ENCODE data around the gene SLC9A2.

The SLC9A2 gene

DNA sequence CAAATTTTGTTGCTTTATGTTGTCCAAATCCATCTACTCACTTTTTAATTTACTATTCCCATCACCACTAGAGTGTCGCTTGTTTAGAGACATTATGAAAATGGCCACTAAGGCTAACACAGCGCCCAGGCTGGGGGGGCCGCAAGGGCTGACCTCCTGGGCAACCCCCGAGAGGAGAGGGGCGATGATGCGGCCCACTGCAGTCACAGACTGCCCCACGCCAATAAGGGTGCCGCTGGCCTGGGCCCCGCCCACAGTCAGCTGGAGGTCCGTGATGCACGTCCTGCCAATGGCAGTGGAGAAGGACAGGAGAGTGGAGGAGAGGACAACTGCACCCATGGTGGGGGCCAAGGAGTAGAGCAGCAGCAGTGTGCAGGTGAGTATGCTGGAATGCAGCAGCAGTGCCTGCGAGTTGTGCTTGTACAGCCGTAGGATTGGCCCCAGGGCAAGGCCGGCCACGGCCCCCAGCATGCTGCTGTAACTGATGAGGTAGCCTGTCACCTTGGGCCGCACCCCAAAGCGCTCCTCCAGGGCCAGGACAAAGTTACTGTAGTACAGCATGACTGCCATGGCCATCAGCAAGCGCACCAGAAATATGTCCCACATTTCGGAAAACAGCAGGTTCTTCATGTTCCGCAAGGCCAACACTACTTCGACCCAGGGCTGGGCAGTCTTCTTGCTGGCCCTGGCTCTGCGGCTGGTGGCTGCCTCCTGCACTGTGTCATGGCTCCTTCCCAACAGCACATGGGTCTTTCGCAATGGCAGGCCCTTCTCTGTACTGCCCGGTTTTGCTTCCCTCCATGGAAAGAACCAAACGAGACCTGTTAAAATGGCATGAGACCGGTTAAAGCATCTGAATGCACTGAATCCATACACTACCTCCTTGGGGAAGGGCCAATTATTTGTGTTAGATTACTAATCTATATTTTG lies 99.3 kb downstream of the SLC9A2 start:
- Mint-ChIP-seq H3K36me3 (peaks cover 64% of the 10 kb centered on the region), H3K27me3 (no peaks in the 10 kb centered on the region), H3K9me3 (no peaks in the 10 kb centered on the region), H3K4me3 (no peak overlapping the region), H3K4me1 (no peaks in the 10 kb centered on the region), H3K27ac (no peak overlapping the region)
- ATAC-seq, result no peak

DNA sequence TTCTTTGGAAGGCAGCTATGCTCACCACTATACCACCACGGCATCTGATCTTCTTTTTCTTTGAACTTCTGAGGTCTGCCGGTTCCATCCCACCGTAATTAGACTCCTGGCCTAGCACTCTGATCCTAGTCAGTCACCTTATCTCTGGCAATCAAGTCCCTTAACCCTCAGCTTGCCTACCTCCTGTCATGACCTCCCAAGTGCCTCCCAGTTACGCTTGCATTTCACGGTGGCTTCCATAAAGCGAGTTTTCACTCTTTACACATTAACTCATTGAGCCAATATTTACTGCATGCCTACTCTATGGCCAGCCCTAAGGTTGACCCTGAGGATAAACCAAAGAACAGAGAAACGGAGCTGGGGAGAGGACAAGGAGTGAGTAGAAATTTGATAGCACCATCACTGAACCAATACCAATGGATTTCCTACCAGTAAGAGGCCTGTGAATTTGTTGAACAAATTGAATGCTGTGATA lies 104.7 kb downstream of the SLC9A2 start:
- Mint-ChIP-seq H3K9me3 (no peaks in the 10 kb centered on the region), H3K27me3 (no peaks in the 10 kb centered on the region), H3K27ac (no peak overlapping the region), H3K36me3 (peaks cover 92% of the 10 kb centered on the region), H3K4me3 (no peak overlapping the region), H3K4me1 (no peaks in the 10 kb centered on the region)
- ATAC-seq, result no peak

DNA sequence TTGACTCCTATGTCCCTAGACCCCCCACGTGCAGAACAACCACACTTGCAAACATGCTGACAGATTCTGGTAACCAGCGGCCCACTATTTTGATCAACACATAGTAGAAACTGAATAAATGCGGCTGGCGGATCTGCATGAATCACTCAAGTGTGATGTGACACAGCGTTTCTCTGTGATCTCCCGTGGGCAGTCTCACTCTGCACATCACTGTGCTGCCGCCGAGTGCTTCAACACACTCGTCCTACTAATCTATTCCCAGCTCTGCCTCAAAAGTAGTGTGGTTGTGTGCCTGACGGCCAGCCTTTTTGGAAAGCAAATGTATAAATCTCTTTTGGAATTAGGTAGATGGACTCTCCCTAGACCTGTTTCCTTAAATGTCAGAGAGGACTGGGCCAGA lies 105.2 kb downstream of the SLC9A2 start:
- H3K4me3 Mint-ChIP-seq, result no peak overlapping the region
- no peak for ATAC-seq
- no peak overlapping the region for H3K27ac Mint-ChIP-seq
- H3K27me3 Mint-ChIP-seq, result no peaks in the 10 kb centered on the region
- H3K9me3 Mint-ChIP-seq, result no peaks in the 10 kb centered on the region
- H3K36me3 Mint-ChIP-seq, result peaks cover 87% of the 10 kb centered on the region
- no peaks in the 10 kb centered on the region for H3K4me1 Mint-ChIP-seq

DNA sequence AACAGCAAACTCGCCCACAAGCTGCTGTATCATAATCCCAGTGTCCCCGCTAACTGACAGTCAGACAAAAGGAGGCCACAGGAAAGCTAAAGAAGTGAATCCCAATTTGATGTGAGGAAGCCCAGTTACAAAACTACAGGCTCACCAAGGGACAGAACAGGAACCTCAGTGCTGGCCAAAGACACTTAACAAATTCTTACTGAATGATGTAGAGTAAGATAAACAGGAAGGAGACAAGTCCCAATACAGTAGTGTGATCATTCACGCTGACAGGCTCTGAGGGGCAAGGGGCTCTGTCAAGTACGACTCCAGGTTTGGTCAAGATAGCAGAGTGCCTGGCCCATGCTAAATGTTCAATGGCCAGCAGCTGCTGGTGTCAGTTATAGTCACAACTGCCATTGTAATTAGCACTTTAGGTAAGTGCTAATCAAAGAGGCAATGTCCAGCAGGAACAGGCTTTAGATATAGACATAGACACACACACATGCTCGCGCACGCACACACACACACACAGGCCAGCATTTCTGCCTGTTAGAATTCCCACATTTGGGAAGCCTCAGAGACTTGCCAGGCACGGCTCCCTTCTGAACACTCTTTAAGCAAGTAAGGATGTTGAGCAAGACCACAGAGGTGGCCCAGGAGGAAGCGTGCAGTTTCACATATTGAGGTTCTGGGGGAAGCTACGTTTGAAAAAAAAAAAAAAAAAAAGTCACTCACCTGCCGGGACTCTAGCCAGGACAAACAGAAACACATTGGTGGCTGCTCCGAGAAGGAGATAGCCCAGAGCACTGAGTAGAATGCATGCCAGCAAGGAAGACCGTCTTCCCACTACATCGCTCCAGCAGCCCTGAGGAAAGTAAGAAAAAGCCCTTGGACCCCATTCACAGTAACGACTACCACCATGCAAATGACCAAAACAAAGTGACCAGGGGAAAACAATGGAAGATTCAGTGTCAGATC lies 107.1 kb downstream of the SLC9A2 start:
- Mint-ChIP-seq H3K4me3 (no peak overlapping the region), H3K4me1 (no peaks in the 10 kb centered on the region), H3K36me3 (peaks cover 76% of the 10 kb centered on the region), H3K9me3 (no peaks in the 10 kb centered on the region), H3K27me3 (no peaks in the 10 kb centered on the region), H3K27ac (no peak overlapping the region)
- no peak for ATAC-seq

DNA sequence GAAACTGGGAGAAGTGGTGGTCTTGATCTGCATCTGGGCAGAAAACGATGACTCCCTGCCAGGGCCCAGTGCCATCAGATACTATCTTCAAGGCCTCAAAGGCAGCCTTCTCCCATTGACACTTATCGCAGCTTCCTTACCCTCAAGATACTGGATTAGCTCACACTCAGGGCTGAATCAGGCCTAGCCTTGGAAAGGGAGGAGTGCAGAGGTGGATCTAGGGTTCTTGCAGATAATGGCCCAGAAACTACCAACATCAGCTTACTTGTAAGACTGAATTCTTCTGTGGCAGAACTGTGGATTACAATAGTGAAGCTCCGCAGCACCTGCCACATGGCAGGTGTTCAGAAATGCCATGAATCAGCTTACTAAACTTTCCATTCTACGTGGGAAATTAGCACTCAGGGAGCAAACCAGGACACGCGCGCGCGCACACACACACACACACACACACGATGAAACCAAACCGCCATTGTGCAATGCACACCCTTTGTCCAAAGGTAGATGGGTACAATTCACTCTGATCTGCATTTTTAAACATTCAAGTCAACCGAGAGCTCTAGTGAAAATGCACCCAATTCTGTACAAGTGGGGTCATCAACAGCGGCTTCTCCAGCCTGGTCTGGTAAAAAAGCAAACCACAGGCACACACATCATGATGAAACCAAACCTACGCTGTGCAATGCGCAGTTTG lies 116.2 kb downstream of the SLC9A2 start:
- Mint-ChIP-seq H3K27ac (peak overlapping the region; percentile 95), H3K4me1 (peaks cover 33% of the 10 kb centered on the region), H3K4me3 (peak overlapping the region; percentile 98), H3K9me3 (no peaks in the 10 kb centered on the region), H3K27me3 (no peaks in the 10 kb centered on the region), H3K36me3 (peaks cover 13% of the 10 kb centered on the region)
- ATAC-seq, result no peak

GRCh38 chr2:102736110-102736409 lies 116.7 kb downstream of the SLC9A2 start:
- H3K4me3 Mint-ChIP-seq, result peak overlapping the region; percentile 98
- H3K36me3 Mint-ChIP-seq, result peaks cover 8% of the 10 kb centered on the region
- H3K4me1 Mint-ChIP-seq, result peaks cover 33% of the 10 kb centered on the region
- H3K9me3 Mint-ChIP-seq, result no peaks in the 10 kb centered on the region
- H3K27me3 Mint-ChIP-seq, result no peaks in the 10 kb centered on the region
- peak overlapping the region; percentile 95 for H3K27ac Mint-ChIP-seq
- peak; percentile 62 for ATAC-seq

GRCh38 chr2:102736410-102737409 lies 117.4 kb downstream of the SLC9A2 start:
- H3K4me3 Mint-ChIP-seq, result peak overlapping the region; percentile 98
- peaks cover 3% of the 10 kb centered on the region for H3K36me3 Mint-ChIP-seq
- H3K9me3 Mint-ChIP-seq, result no peaks in the 10 kb centered on the region
- peak; percentile 97 for ATAC-seq
- H3K27ac Mint-ChIP-seq, result peak overlapping the region; percentile 95
- no peaks in the 10 kb centered on the region for H3K27me3 Mint-ChIP-seq
- peaks cover 33% of the 10 kb centered on the region for H3K4me1 Mint-ChIP-seq

GRCh38 chr2:102737431-102737830 lies 118.1 kb downstream of the SLC9A2 start:
- Mint-ChIP-seq H3K4me1 (peaks cover 33% of the 10 kb centered on the region), H3K36me3 (peaks cover 6% of the 10 kb centered on the region), H3K27me3 (no peaks in the 10 kb centered on the region), H3K9me3 (peaks cover 3% of the 10 kb centered on the region), H3K27ac (peak overlapping the region; percentile 95), H3K4me3 (peak overlapping the region; percentile 98)
- ATAC-seq, result no peak

DNA sequence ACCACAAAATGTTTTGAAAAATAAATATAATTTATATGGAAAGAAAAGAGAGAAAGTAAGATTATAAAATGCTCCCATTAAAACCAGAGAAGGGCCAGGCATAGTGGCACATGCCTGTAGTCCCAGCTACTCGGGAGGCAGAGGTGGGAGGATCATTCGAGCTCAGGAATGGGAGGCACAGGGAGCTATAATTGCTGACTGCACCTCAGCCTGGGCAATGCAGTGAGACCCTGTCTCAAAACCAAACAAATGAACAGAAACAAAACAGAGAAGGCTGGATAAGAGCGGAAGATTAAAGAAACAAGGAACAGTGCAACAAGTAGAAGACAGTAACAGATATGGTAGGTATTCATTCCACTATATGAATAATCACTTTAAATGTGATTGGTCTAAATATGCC lies 123.9 kb downstream of the SLC9A2 start:
- Mint-ChIP-seq H3K9me3 (peaks cover 9% of the 10 kb centered on the region), H3K4me3 (no peak overlapping the region), H3K4me1 (peaks cover 5% of the 10 kb centered on the region), H3K36me3 (peaks cover 17% of the 10 kb centered on the region), H3K27ac (no peak overlapping the region), H3K27me3 (no peaks in the 10 kb centered on the region)
- no peak for ATAC-seq

- no peak overlapping the region for H3K27ac Mint-ChIP-seq
- H3K36me3 Mint-ChIP-seq, result peaks cover 11% of the 10 kb centered on the region
- no peaks in the 10 kb centered on the region for H3K27me3 Mint-ChIP-seq
- no peak for ATAC-seq
- H3K9me3 Mint-ChIP-seq, result peaks cover 6% of the 10 kb centered on the region
- peaks cover 25% of the 10 kb centered on the region for H3K4me1 Mint-ChIP-seq
- no peak overlapping the region for H3K4me3 Mint-ChIP-seq
Measured at GRCh38 chr2:102748107-102748506, 128.8 kb downstream of the SLC9A2 start.

DNA sequence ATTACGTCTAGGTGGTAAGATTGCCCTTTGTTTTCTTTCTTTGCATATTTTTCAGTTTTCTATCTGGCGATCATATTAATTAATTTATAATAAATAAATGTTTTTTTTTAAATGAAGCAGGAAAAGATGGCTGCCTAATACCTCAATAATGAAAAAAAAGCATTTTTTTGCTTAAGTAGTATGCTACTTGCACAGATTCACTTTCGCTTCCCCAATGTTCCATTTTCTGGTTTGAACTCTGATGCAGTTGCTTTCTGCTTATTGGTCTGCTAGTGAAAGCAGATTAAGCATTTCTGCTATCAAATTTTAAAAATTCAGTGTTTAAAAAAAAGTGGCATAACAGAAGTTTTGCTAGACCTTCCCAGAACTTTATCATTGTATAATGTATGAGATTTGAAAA lies 130.6 kb downstream of the SLC9A2 start:
- Mint-ChIP-seq H3K27ac (no peak overlapping the region), H3K36me3 (peaks cover 6% of the 10 kb centered on the region), H3K9me3 (peaks cover 2% of the 10 kb centered on the region), H3K4me3 (no peak overlapping the region), H3K4me1 (peaks cover 23% of the 10 kb centered on the region), H3K27me3 (no peaks in the 10 kb centered on the region)
- no peak for ATAC-seq

GRCh38 chr2:102753563-102754159 lies 134.3 kb downstream of the SLC9A2 start:
- Mint-ChIP-seq H3K36me3 (peaks cover 12% of the 10 kb centered on the region), H3K27me3 (no peaks in the 10 kb centered on the region), H3K27ac (no peak overlapping the region), H3K4me1 (peaks cover 21% of the 10 kb centered on the region), H3K4me3 (no peak overlapping the region), H3K9me3 (no peaks in the 10 kb centered on the region)
- no peak for ATAC-seq

DNA sequence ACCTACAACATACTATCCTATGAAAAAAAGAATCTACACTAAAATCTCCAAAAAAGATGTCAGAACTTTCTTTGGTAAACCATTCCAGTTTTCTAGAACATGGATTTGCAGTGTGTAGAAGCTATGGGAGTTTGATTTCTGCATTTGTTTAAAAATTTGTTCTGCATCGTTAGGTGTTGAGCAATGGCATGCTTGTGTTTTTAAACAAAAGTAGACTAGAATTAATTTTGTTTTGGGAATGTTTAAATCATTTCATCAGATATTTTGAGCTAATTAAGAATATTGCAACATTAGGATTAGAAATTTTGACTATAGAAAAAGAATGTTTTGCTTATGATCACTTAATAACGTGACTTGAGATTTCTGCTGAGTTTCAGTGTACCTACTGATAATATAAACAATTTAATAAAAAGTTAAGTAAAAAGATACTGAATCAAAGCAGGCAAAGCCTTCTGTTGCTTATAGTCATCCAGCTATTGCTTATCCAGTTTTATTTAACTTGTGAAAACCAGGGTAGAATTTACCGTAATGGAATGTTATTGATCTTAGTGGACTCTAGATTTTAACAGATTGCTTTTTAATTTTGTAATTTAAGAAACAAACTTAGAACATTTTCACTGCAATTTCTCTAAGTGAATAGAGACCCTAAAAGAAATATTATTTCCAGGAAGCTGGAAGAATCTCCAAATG lies 135.2 kb downstream of the SLC9A2 start:
- H3K27me3 Mint-ChIP-seq, result no peaks in the 10 kb centered on the region
- ATAC-seq, result no peak
- no peak overlapping the region for H3K4me3 Mint-ChIP-seq
- peaks cover 17% of the 10 kb centered on the region for H3K36me3 Mint-ChIP-seq
- H3K9me3 Mint-ChIP-seq, result no peaks in the 10 kb centered on the region
- H3K4me1 Mint-ChIP-seq, result peaks cover 21% of the 10 kb centered on the region
- no peak overlapping the region for H3K27ac Mint-ChIP-seq

Measured in stimulated activated memory B cell treated with anti-CD40 and anti-IgM and Interleukin-4, amounts not matched to agents 10 μg/mL and 1 μg/mL and 100 μg/mL, for 72 hours (primary cell).